Cardiac muscle cell (in vitro differentiated cells and primary cell): ENCODE data around the gene TPRA1. TPM values are rescaled to one million over a fixed set of nuclear protein-coding genes. Genes with fewer than 3 reads are reported as not detected.

ENCODE experiments used
- DNase-seq, 2 donors: peaks; one replicate each; pipeline versions ENCODE4 v3.0.0 to v3.0.0-alpha.2; 2010 to 2017; ENCODE audit warnings: low read depth in 1 of 2, low spot score in 1 of 2
- H3K27ac ChIP-seq: fragments of 200-600 bp; sonication (generic); 2 replicates; pipeline ENCODE4 v1.5.1; 2016
- H3K27me3 ChIP-seq: fragments of 200-600 bp; sonication (generic); 2 replicates; pipeline ENCODE4 v1.6.0; 2016; ENCODE audit warnings: control low read depth
- H3K36me3 ChIP-seq: fragments of 200-600 bp; sonication (generic); 2 replicates; pipeline ENCODE4 v1.5.1; 2016; ENCODE audit warnings: control low read depth
- H3K4me1 ChIP-seq: fragments of 200-600 bp; sonication (generic); 2 replicates; pipeline ENCODE4 v1.8.1; 2017; ENCODE audit warnings: low read depth, mild to moderate bottlenecking, mixed run types
- H3K4me3 ChIP-seq: fragments of 200-600 bp; sonication (generic); 2 replicates; pipeline ENCODE4 v1.5.1; 2016; ENCODE audit warnings: mild to moderate bottlenecking
- H3K9me3 ChIP-seq: fragments of 200-600 bp; sonication (generic); 2 replicates; pipeline ENCODE4 v1.5.1; 2017; ENCODE audit warnings: low read depth, mild to moderate bottlenecking, control low read depth
- CTCF ChIP-seq: IDR thresholded peaks from 2 replicates; pipeline ENCODE4 v1.5.1; 2012; ENCODE audit warnings: low read depth, mild to moderate bottlenecking, low read length
- polyA plus RNA-seq: library from polyadenylated mRNA; unstranded; fragments of >200 nt; fragmentation: Nextera tagmentation; extraction: Ambion mirVana; gene quantifications from 2 replicates; pipeline ENCODE4 v1.2.1, GENCODE V29; 2016
- total RNA-seq: library from RNA; depleted of rRNA; stranded (reverse); fragments of >200 nt; gene quantifications from 2 replicates; pipeline ENCODE4 v1.2.3, GENCODE V29; 2016

TPRA1 gene
- total and polyA plus RNA-seq, 2 experiments from 2014 or later = 40.7 to 43.3 TPM

GRCh38 chr3:127552038-127552437 lies 38.5 kb downstream of the TPRA1 start:
- Histone ChIP-seq H3K36me3 (no peaks in the 10 kb centered on the region), H3K27me3 (no peaks in the 10 kb centered on the region), H3K27ac (no peak overlapping the region), H3K4me1 (peaks cover 4% of the 10 kb centered on the region), H3K9me3 (no peaks in the 10 kb centered on the region), H3K4me3 (no peak overlapping the region)
- TF ChIP-seq CTCF = no peak
- no peak for DNase-seq

GRCh38 chr3:127551178-127551577 lies 39.4 kb downstream of the TPRA1 start:
- Histone ChIP-seq H3K4me1 (peaks cover 13% of the 10 kb centered on the region), H3K27ac (no peak overlapping the region), H3K27me3 (no peaks in the 10 kb centered on the region), H3K9me3 (no peaks in the 10 kb centered on the region), H3K4me3 (no peak overlapping the region), H3K36me3 (no peaks in the 10 kb centered on the region)
- no peak for TF ChIP-seq CTCF
- DNase-seq = no peak

- Histone ChIP-seq H3K27me3 (no peaks in the 10 kb centered on the region), H3K36me3 (no peaks in the 10 kb centered on the region), H3K4me1 (peaks cover 13% of the 10 kb centered on the region), H3K27ac (no peak overlapping the region), H3K4me3 (no peak overlapping the region), H3K9me3 (no peaks in the 10 kb centered on the region)
- DNase-seq = no peak
- TF ChIP-seq CTCF = no peak
Measured at GRCh38 chr3:127550468-127551157, 39.9 kb downstream of the TPRA1 start.

- no peak for DNase-seq
- Histone ChIP-seq H3K4me3 (no peak overlapping the region), H3K27ac (no peak overlapping the region), H3K4me1 (peaks cover 13% of the 10 kb centered on the region), H3K36me3 (no peaks in the 10 kb centered on the region), H3K27me3 (no peaks in the 10 kb centered on the region), H3K9me3 (no peaks in the 10 kb centered on the region)
- TF ChIP-seq CTCF = no peak
Measured at GRCh38 chr3:127549826-127550467, 40.6 kb downstream of the TPRA1 start.

GRCh38 chr3:127547761-127548605 lies 42.5 kb downstream of the TPRA1 start:
- no peaks in the 10 kb centered on the region for H3K27me3 ChIP-seq
- H3K36me3 ChIP-seq = no peaks in the 10 kb centered on the region
- H3K4me1 ChIP-seq = peaks cover 13% of the 10 kb centered on the region
- H3K27ac ChIP-seq = no peak overlapping the region
- H3K4me3 ChIP-seq = peak overlapping the region; percentile 32
- DNase-seq = peak; percentile 76 to 85
- H3K9me3 ChIP-seq = no peaks in the 10 kb centered on the region
- peak; percentile 61 for TF ChIP-seq CTCF
